Measurements from ENCODE around the gene WDR93.

GRCh38 chr15:89641053-89641452 lies 49.6 kb upstream of the WDR93 start:
- TF ChIP-seq CTCF (conservative IDR thresholded peaks at IDR 0.05; ENCODE audit: low read depth, low read length) (no peak), EZH2 (IDR thresholded peaks at IDR 0.05; ENCODE audit: borderline replicate concordance, low read depth, low read length, poor library complexity, severe bottlenecking) (no peak)
